Left forelimb (tissue), 1 donor: ENCODE results near the gene LZTR1.

Source experiments
- DNase-seq: peaks from one replicate; pipeline ENCODE4 v3.0.0-alpha.2; 2018; ENCODE audit warnings: low spot score

Gene LZTR1

GRCh38 chr22:20951151-20951931 lies 30.8 kb upstream of the LZTR1 start:
- DNase-seq = no peak

- no peak for DNase-seq
Observed at GRCh38 chr22:20951932-20952380, 30.1 kb upstream of the LZTR1 start.

GRCh38 chr22:20952544-20953341 lies 29.4 kb upstream of the LZTR1 start:
- DNase-seq = no peak

- DNase-seq = no peak
Observed at GRCh38 chr22:20953342-20953608, 28.8 kb upstream of the LZTR1 start.

- DNase-seq = peak; percentile 42
Observed at GRCh38 chr22:20953668-20954500, 28.2 kb upstream of the LZTR1 start.

- DNase-seq = peak; percentile 22
Observed at GRCh38 chr22:20955548-20955947, 26.5 kb upstream of the LZTR1 start.

GRCh38 chr22:20956258-20957101 lies 25.6 kb upstream of the LZTR1 start:
- peak; percentile 49 for DNase-seq

GRCh38 chr22:20957102-20957682 lies 24.9 kb upstream of the LZTR1 start:
- peak; percentile 66 for DNase-seq

- DNase-seq = no peak
Observed at GRCh38 chr22:20957683-20958431, 24.2 kb upstream of the LZTR1 start.

GRCh38 chr22:20959578-20960461 lies 22.3 kb upstream of the LZTR1 start:
- DNase-seq = no peak

- no peak for DNase-seq
Observed at GRCh38 chr22:20960609-20961008, 21.5 kb upstream of the LZTR1 start.

- no peak for DNase-seq
Observed at GRCh38 chr22:20962491-20962945, 19.6 kb upstream of the LZTR1 start.

- no peak for DNase-seq
Observed at GRCh38 chr22:20963201-20964052, 18.7 kb upstream of the LZTR1 start.

- no peak for DNase-seq
Observed at GRCh38 chr22:20964090-20964798, 17.9 kb upstream of the LZTR1 start.

- no peak for DNase-seq
Observed at GRCh38 chr22:20964799-20965103, 17.3 kb upstream of the LZTR1 start.

- DNase-seq = no peak
Observed at GRCh38 chr22:20965104-20965887, 16.8 kb upstream of the LZTR1 start.
